GM18508 (cell line): ENCODE measurements around the gene ACTN1.
"Not testable (repeated sequence)": the region's sequence is repeated elsewhere in the genome, so short reads cannot be mapped to it uniquely, and the experiment has no call there.

Source experiments
- ATAC-seq: cut with Tn5 transposase; IDR thresholded peaks from one replicate; pipeline ENCODE4 v1.9.1; 2021; ENCODE audit warnings: moderate number of reproducible peaks; ENCODE audit not compliant: insufficient read depth, unreplicated experiment

The ACTN1 gene

GRCh38 chr14:68877993-68878575 lies 101.0 kb downstream of the ACTN1 start:
- ATAC-seq: no peak

DNA sequence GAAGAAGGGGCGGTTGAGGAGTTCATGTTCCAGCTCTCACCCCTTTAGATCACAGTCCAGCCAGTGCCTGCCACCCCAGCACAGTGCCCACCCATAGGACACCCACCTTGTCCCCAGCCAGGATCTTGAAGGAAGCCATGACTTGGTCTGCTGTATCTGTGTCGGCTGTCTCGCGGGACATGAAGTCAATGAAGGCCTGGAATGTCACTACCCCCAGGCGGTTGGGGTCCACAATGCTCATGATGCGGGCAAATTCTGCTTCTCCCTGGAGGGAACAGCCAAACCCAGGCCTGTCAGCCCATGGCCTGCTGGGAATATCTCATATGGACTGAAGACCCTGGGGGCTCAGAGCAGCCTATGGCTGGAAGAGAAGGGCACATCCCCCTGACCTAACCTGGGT lies 102.1 kb downstream of the ACTN1 start:
- no peak for ATAC-seq

GRCh38 chr14:68874746-68875155 lies 104.4 kb downstream of the ACTN1 start:
- ATAC-seq: no peak

GRCh38 chr14:68873376-68873775 lies 105.7 kb downstream of the ACTN1 start:
- ATAC-seq: no peak

- ATAC-seq: no peak
Observed at GRCh38 chr14:68871392-68871791, 107.7 kb downstream of the ACTN1 start.

DNA sequence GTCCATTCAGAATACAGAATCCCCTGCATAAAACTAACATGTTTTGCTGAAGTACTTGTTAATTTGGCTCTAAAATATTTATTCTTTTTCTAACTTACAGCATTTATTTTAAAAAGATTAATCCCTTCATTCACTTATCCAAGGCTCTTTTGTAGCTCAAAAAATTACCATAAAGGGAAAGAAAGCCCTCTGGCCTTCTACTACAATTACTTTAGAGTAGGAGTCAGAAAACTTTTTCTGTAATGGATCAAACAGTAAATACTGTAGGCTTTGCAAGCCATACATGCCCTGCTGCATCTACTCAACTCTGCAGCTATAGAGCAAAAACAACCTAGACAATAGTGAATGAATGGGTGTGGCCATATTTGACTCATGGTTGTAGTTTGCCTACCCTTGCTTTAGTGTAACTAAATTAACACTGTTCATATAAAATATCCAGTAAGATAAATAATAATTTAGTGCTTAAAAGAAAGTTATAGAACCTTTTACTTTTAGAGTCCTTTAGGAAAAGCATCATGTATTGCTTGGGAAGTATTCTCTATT lies 112.0 kb downstream of the ACTN1 start:
- ATAC-seq: no peak

DNA sequence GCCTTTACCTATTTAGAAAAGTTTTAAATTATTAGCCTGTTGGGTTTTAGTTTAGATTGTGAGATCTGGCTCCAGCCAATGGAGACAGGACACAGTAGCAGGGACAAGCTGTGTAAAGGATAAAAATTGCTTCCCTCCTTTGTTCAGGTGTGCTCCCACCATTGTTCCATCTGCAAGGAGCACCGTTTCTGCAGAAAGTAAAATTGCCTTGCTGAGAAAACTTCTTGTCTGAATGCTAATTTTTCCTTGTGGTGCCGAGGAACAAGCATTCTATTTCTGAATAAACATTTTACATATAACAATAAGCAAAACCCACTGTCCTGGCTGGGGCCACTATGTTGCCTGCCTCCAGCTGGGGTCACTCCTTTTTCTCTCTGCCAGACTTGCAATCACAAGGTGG lies 113.6 kb downstream of the ACTN1 start:
- ATAC-seq: no peak

GRCh38 chr14:68864361-68864750 lies 114.7 kb downstream of the ACTN1 start:
- no peak for ATAC-seq

GRCh38 chr14:68863610-68864360 lies 115.3 kb downstream of the ACTN1 start:
- ATAC-seq: no peak

DNA sequence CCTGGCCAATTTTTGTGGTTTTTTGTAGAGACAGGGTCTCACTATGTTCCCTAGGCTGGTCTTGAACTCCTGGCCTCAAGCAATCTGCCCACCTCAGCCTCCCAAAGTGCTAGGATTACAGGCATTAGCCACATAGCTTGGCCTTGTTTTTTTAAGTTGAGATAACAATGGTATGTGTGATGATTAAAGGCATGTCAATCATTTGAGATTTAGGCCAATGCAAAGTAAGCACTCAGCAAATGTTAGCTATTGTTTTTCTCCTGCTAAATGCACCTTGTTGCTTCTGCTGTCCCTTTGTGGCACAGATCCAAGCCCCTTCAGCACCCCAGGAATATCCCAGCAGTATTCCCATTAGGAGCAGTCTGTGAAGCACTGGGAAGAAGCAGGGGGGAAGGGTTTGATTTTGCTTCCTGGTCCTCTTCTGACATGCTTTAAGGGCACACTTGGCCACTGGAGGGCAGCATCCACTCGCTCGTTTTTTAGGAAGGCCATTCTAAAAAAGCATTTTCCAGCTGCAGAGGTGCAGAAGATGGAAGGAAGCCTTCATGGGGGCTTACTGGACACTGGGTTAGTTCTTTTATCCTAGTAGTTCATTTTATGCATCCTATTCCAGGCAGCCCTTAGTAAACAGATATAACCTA lies 116.0 kb downstream of the ACTN1 start:
- no peak for ATAC-seq

GRCh38 chr14:68860771-68861170 lies 118.3 kb downstream of the ACTN1 start:
- no peak for ATAC-seq

- no peak for ATAC-seq
Observed at GRCh38 chr14:68857516-68858070, 121.5 kb downstream of the ACTN1 start.

DNA sequence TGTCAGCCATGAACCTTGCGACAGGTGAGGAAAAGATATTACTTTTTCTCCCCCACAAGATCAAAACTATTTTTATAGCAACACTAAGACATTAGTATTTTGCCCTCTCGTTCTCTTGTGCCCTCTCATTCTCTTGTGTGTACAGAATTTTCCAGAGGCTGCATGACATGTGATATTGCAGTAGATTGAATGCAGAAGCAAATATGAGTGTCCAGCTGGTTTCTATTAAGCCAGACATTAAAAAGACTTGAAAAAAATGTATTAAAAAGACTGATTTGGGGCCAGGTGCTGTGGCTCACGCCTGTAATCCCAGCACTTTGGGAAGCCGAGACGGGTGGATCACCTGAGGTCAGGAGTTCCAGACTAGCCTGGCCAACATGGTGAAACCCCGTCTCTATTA lies 122.5 kb downstream of the ACTN1 start:
- ATAC-seq: no peak

GRCh38 chr14:68854421-68854820 lies 124.7 kb downstream of the ACTN1 start:
- no peak for ATAC-seq

DNA sequence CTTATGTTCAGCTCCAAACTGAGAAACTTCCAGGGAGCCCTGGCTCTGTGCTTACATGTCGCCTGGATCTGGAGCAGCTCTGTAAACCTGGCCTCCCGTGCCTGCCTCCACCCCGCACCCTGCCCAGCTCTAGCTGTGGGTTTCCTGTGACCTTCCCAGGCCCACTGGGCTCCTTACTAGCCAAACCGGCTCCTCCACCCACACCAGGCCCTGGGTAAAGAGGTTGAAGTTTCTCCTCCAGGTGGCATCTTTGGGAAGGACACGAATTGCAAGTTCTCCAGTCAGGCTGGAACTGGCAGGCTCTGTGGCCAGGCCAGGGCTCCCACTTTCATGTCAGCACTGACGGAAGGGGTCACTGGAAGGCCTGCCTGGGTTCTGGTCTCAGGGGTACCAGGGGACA lies 125.4 kb downstream of the ACTN1 start:
- no peak for ATAC-seq

DNA sequence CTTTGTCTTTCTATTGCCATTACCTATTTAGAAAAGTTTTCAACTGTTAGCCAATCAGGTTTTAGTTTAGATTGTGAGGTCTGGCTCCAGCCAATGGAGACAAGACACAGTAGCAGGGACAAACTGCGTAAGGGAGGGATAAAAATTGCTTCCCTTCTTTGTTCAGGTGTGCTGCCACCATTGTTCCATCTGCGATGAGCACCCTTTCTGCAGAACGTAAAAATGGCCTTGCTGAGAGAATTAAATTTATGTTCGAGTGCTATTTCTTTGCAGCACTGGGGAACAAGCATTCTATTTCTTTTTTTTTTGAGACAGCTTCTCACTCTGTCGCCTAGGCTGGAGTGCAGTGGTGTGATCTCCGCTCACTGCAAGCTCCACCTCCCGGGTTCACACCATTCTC lies 126.6 kb downstream of the ACTN1 start:
- not testable (repeated sequence) for ATAC-seq

DNA sequence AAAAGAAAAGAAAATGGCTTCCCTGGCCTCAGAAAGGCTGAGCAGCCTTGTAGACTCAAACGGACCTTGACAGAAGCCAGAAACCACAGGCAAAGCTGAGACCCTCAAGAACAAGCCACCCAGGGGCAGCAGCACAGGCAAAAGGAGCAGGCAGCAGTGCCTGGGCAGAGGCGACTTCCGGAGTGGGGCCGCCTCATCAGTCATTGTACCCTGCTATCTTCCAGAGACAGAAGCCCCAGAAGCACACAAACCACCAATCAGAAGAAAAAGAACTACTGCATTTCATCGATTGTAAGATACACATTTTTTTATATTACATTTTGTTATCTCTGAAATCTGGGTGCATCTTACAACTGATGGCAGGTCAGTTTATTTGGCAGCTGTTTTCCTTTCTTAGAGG lies 128.0 kb downstream of the ACTN1 start:
- ATAC-seq: no peak

DNA sequence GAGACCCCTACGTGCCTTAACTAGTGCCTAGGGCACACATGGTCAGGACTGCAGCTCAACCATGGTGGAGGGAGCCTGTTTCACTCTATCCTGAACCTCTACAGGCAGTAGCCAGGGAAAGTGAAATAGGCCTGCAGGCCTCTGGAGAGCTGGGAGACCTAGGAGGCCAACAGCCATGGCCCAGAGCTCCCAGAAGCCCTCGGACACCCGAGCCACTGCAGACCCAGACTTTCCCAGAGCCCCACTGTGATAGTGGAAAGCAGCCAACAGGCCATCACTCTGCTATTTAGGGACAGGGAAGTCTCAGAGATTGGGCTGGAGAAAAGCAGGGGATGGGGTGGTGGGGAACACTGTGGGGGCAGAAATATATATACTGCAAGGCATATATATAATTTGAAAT lies 129.7 kb downstream of the ACTN1 start:
- no peak for ATAC-seq

- ATAC-seq: no peak
Observed at GRCh38 chr14:68848253-68848652, 130.8 kb downstream of the ACTN1 start.

GRCh38 chr14:68847640-68848039 lies 131.5 kb downstream of the ACTN1 start:
- not testable (repeated sequence) for ATAC-seq

DNA sequence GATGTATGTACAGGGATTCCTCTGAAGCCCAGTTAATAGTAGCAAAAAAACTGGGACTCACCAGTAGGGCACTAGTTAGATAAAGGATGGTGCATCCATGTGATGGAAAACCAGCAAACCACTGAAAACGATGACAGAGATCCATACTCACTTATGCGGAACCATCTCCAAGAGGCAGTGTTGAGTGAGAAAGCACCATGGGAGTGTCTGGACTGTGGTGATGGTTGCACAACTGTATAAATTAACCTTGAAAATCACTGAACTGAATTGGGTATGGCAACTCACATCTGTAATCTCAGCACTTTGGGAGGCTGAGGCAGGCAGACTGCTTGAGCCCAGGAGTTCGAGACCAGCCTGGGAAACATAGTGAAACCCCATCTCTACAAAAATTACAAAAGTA lies 132.6 kb downstream of the ACTN1 start:
- no peak for ATAC-seq
